ENCODE data around the gene IFNLR1.

- TF ChIP-seq CTCF (IDR thresholded peaks at IDR 0.05) (no peak), EP300 (IDR thresholded peaks at IDR 0.05) (no peak)
Observed at GRCh38 chr1:24169286-24169685, 17.8 kb downstream of the IFNLR1 start.
